Aorta (tissue), 5 donors: Measurements from ENCODE around the gene MLN. TPM values are rescaled to one million over a fixed set of nuclear protein-coding genes. Genes with fewer than 3 reads are reported as not detected.

Experiments used
- ATAC-seq: fragments of 200-7000 bp; cut with Tn5 transposase; one replicate; pipeline ENCODE4 v1.9.1; 2022; ENCODE audit warnings: moderate library complexity; ENCODE audit not compliant: low FRiP score
- DNase-seq, 2 donors: peaks; one replicate each; pipeline ENCODE4 v3.0.0-alpha.2; 2020
- H3K27ac ChIP-seq, 2 donors: one replicate each; pipeline ENCODE4 v1.5.1; 2013; ENCODE audit warnings: low read length in 2 of 2, mild to moderate bottlenecking in 2 of 2, moderate library complexity in 2 of 2, control low read depth in 1 of 2, inconsistent platforms in 1 of 2, low read depth in 1 of 2
- H3K27me3 ChIP-seq, 2 donors: one replicate each; pipeline ENCODE4 v1.6.1; 2013; ENCODE audit warnings: control low read depth in 1 of 2, low read length in 1 of 2, mild to moderate bottlenecking in 1 of 2, moderate library complexity in 1 of 2; ENCODE audit not compliant: insufficient read depth in 2 of 2, control insufficient read depth in 1 of 2
- H3K36me3 ChIP-seq, 2 donors: one replicate each; pipeline ENCODE4 v1.6.1; 2013; ENCODE audit warnings: control low read depth in 1 of 2, low read length in 1 of 2, mild to moderate bottlenecking in 1 of 2; ENCODE audit not compliant: insufficient read depth in 2 of 2, control insufficient read depth in 1 of 2
- H3K4me1 ChIP-seq, 2 donors: one replicate each; pipeline ENCODE4 v1.6.1; 2013; ENCODE audit warnings: low read length in 2 of 2, control low read depth in 1 of 2, mild to moderate bottlenecking in 1 of 2, moderate library complexity in 1 of 2; ENCODE audit not compliant: insufficient read depth in 2 of 2, control insufficient read depth in 1 of 2
- H3K4me3 ChIP-seq, 2 donors: one replicate each; pipeline ENCODE4 v1.5.1; 2013; ENCODE audit warnings: low read length in 2 of 2, control low read depth in 1 of 2, mild to moderate bottlenecking in 1 of 2
- H3K9me3 ChIP-seq: one replicate; pipeline ENCODE4 v1.6.1; 2013; ENCODE audit warnings: mild to moderate bottlenecking, low read length; ENCODE audit not compliant: control insufficient read depth
- WGBS, 2 donors: extraction: QIAGEN DNeasy Blood & Tissue Kit; methylation state at CpG; one replicate each; pipeline ENCODE4 v1.1.7; 2013; 5-methylcytosine and 5-hydroxymethylcytosine counted together
- intact Hi-C, 2 donors: fragments of 100-400 bp; cut with DNase I; formaldehyde crosslinking; loops; one replicate each; pipeline versions ENCODE4 v1.14.2 to v1.15.0; 2022
- polyA plus RNA-seq, 2 donors: library from polyadenylated mRNA; stranded (reverse); fragments of 200-250 nt; gene quantifications; one replicate each; pipeline ENCODE4 v1.2.3, GENCODE V29; 2013
- total RNA-seq, 2 donors: library from RNA; stranded (reverse); fragmentation: NEBNext Ultra II Directional; extraction: Animal tissue kit (Norgen Biotek cat#: 25700); gene quantifications; one replicate each; pipeline ENCODE4 v1.2.1, GENCODE V29; 2021
- donor health status: healthy with polysubstance abuse.
- donor health status: Bipolar disorder and iron deficiency.
- donor health status: DM: no; HTN: no; CAD: no.
- donor health status: DM: no; HTN: no; CAD: no.
- donor health status: DM: yes; HTN: yes; CAD: no.

Gene MLN
- total and polyA plus RNA-seq, 4 donors = 2.6 TPM; not detected in 3

DNA sequence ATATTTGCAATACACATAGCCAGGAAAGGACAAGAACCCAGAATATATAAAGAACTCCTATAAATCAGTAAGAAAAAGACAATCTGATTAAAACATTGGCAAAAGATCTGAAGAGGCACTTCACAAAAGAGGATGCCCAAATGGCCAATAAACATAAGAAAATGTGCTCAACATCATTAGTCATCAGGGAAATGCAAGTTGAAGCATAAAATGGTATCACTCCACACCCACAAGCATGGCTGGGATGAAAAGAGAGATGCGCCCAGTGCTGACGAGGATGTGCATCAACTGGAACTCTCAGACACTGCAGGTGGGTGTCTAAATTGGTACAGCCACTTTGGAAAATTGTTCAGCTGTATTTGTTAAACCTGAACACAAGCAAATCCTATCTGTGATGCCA, 42.4 kb upstream of the MLN start:
- Histone ChIP-seq H3K4me3 (no peak overlapping the region), H3K4me1 (no peaks in the 10 kb centered on the region), H3K9me3 (no peaks in the 10 kb centered on the region), H3K27ac (no peak overlapping the region), H3K27me3 (no peaks in the 10 kb centered on the region), H3K36me3 (no peaks in the 10 kb centered on the region)
- 93 to 94% methylated on average over 2 of the region's 2 CpGs for WGBS, 2 donors
- intact Hi-C loops = no loop called here
- ATAC-seq (no peak), DNase-seq (no peak)

DNA sequence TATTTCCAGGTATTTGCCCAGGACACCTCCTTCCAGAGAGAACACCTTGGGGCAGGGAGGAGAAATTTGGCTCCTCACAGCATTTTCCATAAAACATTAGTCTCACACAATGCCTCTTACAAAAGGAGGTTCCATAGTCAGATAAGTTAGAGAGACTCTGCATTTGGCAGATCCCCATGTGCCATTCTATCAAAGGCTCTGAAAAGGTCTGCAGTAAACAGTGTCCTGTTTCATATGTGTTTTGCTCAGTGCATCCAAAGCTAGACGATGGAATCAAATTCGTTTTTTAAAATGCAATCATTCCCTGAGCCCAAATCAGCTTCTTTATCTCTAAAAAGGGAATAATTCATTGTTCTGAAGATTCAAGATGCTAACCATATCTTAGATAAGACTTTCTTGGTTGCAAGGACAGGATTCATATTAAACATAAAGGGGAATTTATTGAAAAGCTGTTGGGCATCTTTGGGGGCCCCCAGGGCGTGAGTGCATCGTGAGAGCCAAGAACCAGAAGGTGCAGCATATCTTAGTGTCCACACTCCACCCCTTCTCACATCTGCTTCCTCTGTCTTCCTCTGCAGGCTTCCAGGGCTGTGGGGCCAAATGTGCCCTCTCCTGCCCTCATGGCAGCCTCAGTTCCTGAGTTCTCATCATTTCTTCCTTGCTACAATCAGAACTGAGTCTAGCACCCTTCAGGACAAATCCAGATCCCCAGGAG, 41.4 kb upstream of the MLN start:
- 62 to 71% methylated on average over 4 of the region's 4 CpGs for WGBS, 2 donors
- ATAC-seq = no peak
- no peaks in the 10 kb centered on the region for H3K9me3 ChIP-seq

DNA sequence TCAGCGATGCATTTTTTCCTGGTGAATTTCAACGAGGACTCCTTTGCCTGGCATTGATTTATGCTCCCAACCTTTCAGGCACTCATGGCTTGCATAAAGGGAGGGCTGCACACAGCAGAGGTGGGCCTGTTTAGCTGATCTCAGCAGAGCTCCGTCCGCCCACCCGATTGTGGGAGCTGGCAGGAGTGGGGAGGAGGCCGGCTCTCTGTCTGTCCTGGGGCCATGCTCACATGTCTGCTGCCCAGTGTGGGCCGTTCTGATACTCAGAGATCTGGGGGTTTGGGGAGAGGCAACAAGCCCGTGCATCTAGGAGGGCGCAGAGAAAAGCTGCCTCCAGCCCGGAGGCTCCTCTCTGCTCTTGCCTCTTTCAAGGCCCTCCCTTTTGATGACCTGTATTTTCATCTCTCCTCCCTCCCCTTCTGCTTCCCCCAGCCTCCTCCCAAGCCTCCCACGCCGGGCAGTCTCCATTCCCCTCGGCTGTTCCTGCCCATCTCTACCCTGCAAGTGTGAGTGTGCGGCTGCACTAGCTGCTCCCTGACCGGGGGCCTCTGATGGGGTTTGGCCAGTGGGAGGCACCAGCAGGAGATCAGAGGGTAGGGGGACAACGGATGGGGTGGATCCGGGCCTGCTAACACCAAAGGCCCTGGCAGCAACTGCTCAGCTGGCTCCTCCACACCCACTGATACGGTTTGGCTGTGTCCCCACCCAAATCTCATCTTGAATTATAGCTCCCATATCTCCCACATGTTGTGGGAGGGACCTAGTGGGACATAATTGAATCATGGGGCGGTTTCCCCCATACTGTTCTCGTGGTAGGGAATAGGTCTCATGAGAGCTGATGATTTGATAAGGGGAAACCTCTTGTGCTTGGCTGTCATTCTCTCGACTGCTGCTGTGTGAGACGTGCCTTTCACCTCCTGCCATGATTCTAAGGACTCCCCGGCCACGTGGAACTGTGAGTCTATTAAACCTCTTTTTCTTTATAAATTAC, 39.6 kb upstream of the MLN start:
- Histone ChIP-seq H3K9me3 (no peaks in the 10 kb centered on the region), H3K27ac (no peak overlapping the region)
- 50 to 59% methylated on average over 22 to 24 of the region's 24 CpGs for WGBS, 2 donors

More for the DNA sequence above, 41.4 kb upstream of the MLN start:
- no peak overlapping the region for H3K4me3 ChIP-seq
- H3K4me1 ChIP-seq = no peaks in the 10 kb centered on the region
- H3K36me3 ChIP-seq = no peaks in the 10 kb centered on the region
- intact Hi-C loops = no loop called here
- no peaks in the 10 kb centered on the region for H3K27me3 ChIP-seq
- no peak for DNase-seq
- no peak overlapping the region for H3K27ac ChIP-seq

DNA sequence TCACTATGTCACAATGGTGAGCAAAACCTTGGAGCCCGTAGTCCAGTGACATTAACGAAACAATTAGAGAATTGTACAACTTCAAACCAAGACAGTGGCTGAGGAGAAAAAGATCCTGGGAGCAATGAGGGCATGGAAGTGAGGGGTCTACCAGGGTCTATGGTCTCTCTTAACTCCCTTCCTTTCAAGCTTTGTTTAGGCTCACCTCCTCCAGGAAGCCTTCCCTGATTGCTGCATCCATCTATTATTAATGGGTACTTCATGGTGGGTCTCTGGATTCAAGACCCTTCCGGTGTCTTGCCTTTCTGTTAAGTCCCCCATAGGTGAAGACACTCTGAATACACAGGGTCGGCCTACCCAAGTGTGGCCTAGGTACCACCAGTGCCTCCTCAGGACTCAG, 38.1 kb upstream of the MLN start:
- H3K27ac ChIP-seq = no peak overlapping the region
- H3K36me3 ChIP-seq = no peaks in the 10 kb centered on the region
- H3K4me1 ChIP-seq = no peaks in the 10 kb centered on the region
- 93 to 97% methylated on average over 4 of the region's 4 CpGs for WGBS, 2 donors
- H3K27me3 ChIP-seq = no peaks in the 10 kb centered on the region
- DNase-seq (no peak), ATAC-seq (no peak)
- peaks cover 2% of the 10 kb centered on the region for H3K9me3 ChIP-seq
- H3K4me3 ChIP-seq = no peak overlapping the region
- intact Hi-C loops = no loop called here

More for the DNA sequence above, 39.6 kb upstream of the MLN start:
- DNase-seq = no peak
- no peaks in the 10 kb centered on the region for H3K27me3 ChIP-seq
- intact Hi-C loops = no loop called here
- H3K4me1 ChIP-seq = no peaks in the 10 kb centered on the region
- ATAC-seq = no peak
- H3K4me3 ChIP-seq = no peak overlapping the region
- H3K36me3 ChIP-seq = no peaks in the 10 kb centered on the region

DNA sequence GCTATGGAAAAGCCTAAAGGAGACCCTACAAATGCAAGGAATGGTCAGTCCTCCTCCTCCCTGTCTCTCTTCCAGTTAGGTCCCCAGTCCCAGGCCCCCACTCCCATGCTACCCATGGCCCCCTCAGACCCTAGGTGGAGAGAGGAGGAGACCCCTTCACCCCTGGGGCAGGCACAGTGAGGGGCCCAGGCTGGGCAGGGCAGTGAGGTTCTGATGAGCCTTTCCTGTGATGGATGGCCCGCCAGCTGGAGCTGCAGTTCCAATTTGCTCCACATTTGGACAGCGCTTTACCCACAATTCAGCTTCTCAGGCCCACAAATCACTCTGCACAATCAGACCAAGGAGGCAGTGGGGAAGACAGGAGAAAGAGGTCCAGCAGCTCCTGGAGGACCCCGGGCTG, 37.3 kb upstream of the MLN start:
- Histone ChIP-seq H3K4me3 (no peak overlapping the region), H3K27me3 (no peaks in the 10 kb centered on the region), H3K36me3 (no peaks in the 10 kb centered on the region), H3K9me3 (peaks cover 2% of the 10 kb centered on the region), H3K27ac (no peak overlapping the region), H3K4me1 (no peaks in the 10 kb centered on the region)
- ATAC-seq (no peak), DNase-seq (no peak)
- 73 to 87% methylated on average over 3 of the region's 3 CpGs for WGBS, 2 donors
- intact Hi-C loops = no loop called here

DNA sequence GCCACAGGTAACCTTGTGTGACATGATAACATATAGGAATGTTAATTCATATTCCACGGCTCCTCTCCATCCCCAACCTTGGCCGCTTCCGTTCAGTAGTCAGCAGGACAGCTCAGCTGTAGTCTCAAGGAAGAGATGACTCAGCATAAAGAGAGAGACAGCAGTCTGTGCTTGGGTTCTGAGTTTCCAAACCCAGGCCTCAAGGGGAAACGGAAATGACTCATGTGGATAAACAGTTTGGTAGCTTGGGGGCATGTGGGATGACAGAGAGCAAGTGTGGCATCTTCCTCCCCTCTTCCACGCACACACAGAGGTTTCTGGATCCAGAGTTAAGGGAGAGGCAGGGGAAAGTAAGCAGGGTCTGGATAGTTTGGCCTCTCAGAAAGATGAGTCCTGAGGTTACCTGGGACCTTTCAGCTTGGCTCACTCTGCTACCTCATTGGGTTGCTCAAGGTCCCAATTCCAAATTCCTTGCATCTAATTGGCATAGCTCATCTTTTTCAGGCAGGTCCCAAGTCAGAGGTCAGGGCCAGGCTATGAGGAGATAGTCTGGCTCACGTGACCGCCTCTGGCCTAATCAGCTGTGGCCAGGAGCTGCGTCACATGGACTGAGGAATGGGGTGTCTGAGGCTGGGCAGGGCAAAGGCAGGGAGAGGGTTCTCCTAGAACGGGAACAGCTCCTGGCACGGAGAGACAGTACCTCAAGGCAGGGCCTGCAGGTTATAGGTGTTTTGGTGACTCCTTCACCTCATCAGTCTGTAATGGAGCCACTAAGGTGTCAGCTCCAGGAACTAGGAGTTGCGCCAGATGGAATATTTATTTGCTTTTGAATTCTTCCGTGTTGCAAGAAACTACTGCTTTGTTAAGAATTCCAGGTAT, 36.5 kb upstream of the MLN start:
- H3K36me3 ChIP-seq = no peaks in the 10 kb centered on the region
- no peaks in the 10 kb centered on the region for H3K4me1 ChIP-seq
- DNase-seq = peak in 1 of 2 donors; percentile 58
- intact Hi-C loops = no loop called here
- ATAC-seq = peak; percentile 43
- no peaks in the 10 kb centered on the region for H3K27me3 ChIP-seq
- 72 to 74% methylated on average over 12 of the region's 12 CpGs for WGBS, 2 donors
- H3K27ac ChIP-seq = no peak overlapping the region
- no peak overlapping the region for H3K4me3 ChIP-seq
- H3K9me3 ChIP-seq = peaks cover 2% of the 10 kb centered on the region

DNA sequence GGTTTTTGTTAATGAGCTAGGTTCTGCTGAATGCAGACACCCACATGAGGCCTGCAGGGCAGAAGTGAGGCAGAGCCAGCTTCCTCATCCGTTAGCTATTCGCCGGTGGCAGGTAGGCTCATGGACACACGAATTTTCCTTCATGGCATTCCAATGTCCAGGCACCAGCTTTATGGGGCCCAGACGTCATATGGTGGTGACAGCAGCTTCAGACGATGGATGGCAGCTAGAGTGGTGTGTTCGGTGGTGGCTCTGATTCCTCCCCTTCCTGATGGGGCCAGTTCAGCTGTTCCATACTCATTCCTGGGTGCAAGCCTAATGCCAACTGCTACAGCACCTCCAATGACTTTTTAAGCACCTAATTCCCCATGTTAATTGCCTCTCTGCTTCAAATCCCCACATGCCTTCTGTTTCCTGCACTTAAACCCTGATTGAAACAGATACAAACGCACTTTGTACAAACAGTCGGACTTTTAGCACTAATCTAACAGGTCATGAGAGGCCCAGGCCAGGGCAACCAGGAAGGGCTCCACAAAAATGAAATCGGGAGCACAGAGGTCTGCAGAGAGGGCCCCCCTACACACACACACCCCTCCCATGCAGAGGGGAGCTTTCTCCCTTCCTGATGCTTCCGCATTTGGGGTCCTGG, 35.7 kb upstream of the MLN start:
- Histone ChIP-seq H3K9me3 (peaks cover 2% of the 10 kb centered on the region), H3K4me1 (no peaks in the 10 kb centered on the region), H3K4me3 (no peak overlapping the region), H3K36me3 (no peaks in the 10 kb centered on the region), H3K27me3 (no peaks in the 10 kb centered on the region), H3K27ac (no peak overlapping the region)
- no peak for DNase-seq
- ATAC-seq = peak; percentile 14
- 73 to 75% methylated on average over 11 of the region's 11 CpGs for WGBS, 2 donors
- intact Hi-C loops = no loop called here

DNA sequence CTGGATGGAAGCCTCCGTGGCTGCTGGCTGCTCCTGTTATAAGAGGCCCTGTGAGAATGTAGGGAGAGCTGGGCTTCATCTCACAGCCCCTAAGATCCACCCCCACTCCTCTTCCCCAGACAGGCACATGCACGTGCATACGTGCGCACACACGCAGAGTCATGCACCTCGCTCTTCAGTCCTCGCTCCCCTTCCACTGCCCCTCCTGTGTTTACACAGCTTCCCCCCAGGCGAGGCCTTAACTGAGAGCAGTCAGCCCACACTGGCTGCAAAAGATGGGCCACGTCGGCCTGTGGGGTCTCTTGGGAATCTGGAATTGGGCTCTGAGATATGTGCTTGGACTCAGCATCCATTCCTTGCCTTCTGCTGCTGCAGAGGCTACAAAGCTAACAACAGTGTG, 35.2 kb upstream of the MLN start:
- H3K27ac ChIP-seq = no peak overlapping the region
- H3K27me3 ChIP-seq = no peaks in the 10 kb centered on the region
- no peaks in the 10 kb centered on the region for H3K36me3 ChIP-seq
- H3K4me1 ChIP-seq = no peaks in the 10 kb centered on the region
- no peak overlapping the region for H3K4me3 ChIP-seq
- ATAC-seq (no peak), DNase-seq (no peak)
- intact Hi-C loops = no loop called here
- WGBS, 2 donors = 63 to 65% methylated on average over 10 of the region's 10 CpGs
- H3K9me3 ChIP-seq = peaks cover 2% of the 10 kb centered on the region
